RWPE2 (cell line): Measurements from ENCODE around the gene ROBO1.

Experiments used
- ATAC-seq: fragments of 200-7000 bp; cut with Tn5 transposase; 3 replicates; pipeline ENCODE4 v1.9.1; 2021; ENCODE audit warnings: low read depth
- DNase-seq: peaks from one replicate; pipeline ENCODE4 v3.0.0-alpha.2; 2020; ENCODE audit warnings: low spot score
- H3K27ac ChIP-seq: fragments of 450-650 bp; 2 replicates; pipeline ENCODE4 v1.5.1; 2017; ENCODE audit warnings: mild to moderate bottlenecking; ENCODE audit not compliant: poor library complexity, severe bottlenecking
- H3K27me3 ChIP-seq: fragments of 250-450 bp; sonication (Bioruptor Pico); 2 replicates; pipeline ENCODE4 v1.5.1; 2021; ENCODE audit warnings: mild to moderate bottlenecking, moderate library complexity; ENCODE audit not compliant: insufficient read depth, poor library complexity, severe bottlenecking
- H3K36me3 ChIP-seq: fragments of 250-450 bp; sonication (Bioruptor Pico); 2 replicates; pipeline ENCODE4 v1.5.1; 2020; ENCODE audit warnings: low read depth, mild to moderate bottlenecking, moderate library complexity
- H3K4me1 ChIP-seq: fragments of 250-450 bp; sonication (Bioruptor Pico); 2 replicates; pipeline ENCODE4 v1.5.1; 2021; ENCODE audit warnings: mild to moderate bottlenecking, moderate library complexity; ENCODE audit not compliant: insufficient read depth, poor library complexity, severe bottlenecking
- H3K4me3 ChIP-seq: fragments of 250-450 bp; sonication (Bioruptor Pico); 2 replicates; pipeline ENCODE4 v1.5.1; 2021; ENCODE audit warnings: mild to moderate bottlenecking, moderate library complexity; ENCODE audit not compliant: severe bottlenecking
- H3K9me3 ChIP-seq: fragments of 250-450 bp; sonication (Bioruptor Pico); 2 replicates; pipeline ENCODE4 v1.5.1; 2021; ENCODE audit warnings: mild to moderate bottlenecking, moderate library complexity; ENCODE audit not compliant: severe bottlenecking
- TF ChIP-seq, protein P1 (sequence below): fragments of 450-650 bp; IDR thresholded peaks from one replicate; pipeline ENCODE4 v1.5.1; 2017; ENCODE audit warnings: mild to moderate bottlenecking, moderate library complexity; ENCODE audit not compliant: poor library complexity, severe bottlenecking

Gene ROBO1

DNA sequence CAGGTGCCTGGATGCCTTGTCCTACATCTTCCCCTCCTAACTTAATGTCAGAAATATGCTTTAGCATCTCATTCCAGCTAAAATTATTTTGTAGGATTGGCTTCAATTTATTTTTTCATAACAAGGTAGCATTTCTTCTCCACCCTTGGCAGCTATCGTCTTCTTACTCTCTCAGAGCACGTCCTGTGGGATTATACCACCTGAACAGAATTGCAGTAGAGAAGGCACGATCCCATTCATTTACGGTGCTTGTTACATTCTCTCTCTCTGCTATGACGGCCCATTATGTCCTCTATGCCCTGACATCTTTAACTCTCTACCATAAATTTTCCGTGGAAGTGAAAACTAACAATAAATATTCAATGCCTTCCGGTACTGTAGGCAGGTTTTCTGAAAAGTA is 103.3 kb downstream of the ROBO1 start:
- no peak for DNase-seq
- H3K27ac ChIP-seq, result no peak overlapping the region
- TF ChIP-seq, protein P1, sequence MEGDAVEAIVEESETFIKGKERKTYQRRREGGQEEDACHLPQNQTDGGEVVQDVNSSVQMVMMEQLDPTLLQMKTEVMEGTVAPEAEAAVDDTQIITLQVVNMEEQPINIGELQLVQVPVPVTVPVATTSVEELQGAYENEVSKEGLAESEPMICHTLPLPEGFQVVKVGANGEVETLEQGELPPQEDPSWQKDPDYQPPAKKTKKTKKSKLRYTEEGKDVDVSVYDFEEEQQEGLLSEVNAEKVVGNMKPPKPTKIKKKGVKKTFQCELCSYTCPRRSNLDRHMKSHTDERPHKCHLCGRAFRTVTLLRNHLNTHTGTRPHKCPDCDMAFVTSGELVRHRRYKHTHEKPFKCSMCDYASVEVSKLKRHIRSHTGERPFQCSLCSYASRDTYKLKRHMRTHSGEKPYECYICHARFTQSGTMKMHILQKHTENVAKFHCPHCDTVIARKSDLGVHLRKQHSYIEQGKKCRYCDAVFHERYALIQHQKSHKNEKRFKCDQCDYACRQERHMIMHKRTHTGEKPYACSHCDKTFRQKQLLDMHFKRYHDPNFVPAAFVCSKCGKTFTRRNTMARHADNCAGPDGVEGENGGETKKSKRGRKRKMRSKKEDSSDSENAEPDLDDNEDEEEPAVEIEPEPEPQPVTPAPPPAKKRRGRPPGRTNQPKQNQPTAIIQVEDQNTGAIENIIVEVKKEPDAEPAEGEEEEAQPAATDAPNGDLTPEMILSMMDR, result no peak
- no peaks in the 10 kb centered on the region for H3K36me3 ChIP-seq
- H3K27me3 ChIP-seq, result no peaks in the 10 kb centered on the region
- H3K4me1 ChIP-seq, result no peaks in the 10 kb centered on the region
- ATAC-seq, result no peak
- H3K9me3 ChIP-seq, result no peaks in the 10 kb centered on the region
- no peak overlapping the region for H3K4me3 ChIP-seq

DNA sequence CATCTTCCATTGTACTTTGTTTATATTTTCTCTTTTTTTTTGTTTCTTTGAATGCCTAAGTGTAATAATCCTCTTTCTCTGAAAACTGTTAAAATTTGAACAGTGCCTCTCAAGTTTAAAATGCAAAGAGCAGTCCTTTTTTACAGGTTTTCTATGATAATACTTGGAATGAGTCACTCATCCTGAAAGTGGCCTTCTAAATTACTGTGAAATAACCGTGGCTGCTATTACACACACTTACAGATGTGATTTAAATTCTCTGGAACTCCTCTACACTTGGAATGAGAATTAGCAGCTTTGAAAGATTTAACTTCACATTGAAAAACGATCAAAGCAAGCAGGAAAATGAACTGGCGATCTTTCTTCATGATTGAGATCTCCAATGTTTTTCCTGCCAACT is 105.9 kb downstream of the ROBO1 start:
- TF ChIP-seq, protein P1, result no peak
- Histone ChIP-seq H3K9me3 (no peaks in the 10 kb centered on the region), H3K4me3 (no peak overlapping the region), H3K4me1 (no peaks in the 10 kb centered on the region), H3K27ac (no peak overlapping the region), H3K27me3 (no peaks in the 10 kb centered on the region), H3K36me3 (no peaks in the 10 kb centered on the region)
- DNase-seq (no peak), ATAC-seq (no peak)

DNA sequence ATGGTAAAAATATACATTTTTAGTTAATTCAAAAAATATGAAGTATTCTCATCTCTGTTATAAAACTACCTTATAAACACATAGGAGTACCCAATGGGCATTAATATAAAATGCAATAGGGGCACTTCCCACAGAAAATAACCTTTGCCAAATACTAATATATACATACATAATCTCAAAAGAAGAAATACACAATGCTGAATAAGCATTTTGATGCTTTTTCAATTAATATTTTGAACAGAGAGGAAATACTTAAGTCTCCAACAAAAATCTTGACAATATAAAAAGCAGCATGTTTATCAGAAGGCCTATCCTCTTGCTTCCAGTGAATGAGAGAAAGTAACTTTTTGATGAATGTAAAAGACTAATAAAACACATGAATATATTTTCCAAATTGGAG is 110.7 kb downstream of the ROBO1 start:
- H3K36me3 ChIP-seq, result no peaks in the 10 kb centered on the region
- no peak overlapping the region for H3K4me3 ChIP-seq
- ATAC-seq (no peak), DNase-seq (no peak)
- TF ChIP-seq, protein P1, result no peak
- H3K27ac ChIP-seq, result no peak overlapping the region
- no peaks in the 10 kb centered on the region for H3K4me1 ChIP-seq
- no peaks in the 10 kb centered on the region for H3K27me3 ChIP-seq
- H3K9me3 ChIP-seq, result no peaks in the 10 kb centered on the region

DNA sequence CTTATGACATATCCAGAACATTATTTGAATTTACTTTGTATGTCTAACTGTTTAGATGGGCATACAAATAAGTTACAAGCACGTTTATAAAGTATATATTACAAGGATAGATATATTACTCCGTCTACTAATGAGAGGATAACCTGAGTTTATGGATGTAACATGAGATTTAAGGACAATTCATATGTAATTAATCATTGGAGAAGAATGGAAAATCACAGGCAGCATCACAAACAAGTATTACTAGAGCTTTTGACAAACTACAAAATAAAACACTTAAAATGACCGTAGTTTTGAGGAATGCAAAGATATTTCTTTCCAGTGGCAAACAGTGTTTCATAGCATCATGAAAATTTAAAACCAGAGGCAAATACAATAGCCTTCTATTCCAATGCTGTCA is 113.8 kb downstream of the ROBO1 start:
- DNase-seq (no peak), ATAC-seq (no peak)
- TF ChIP-seq, protein P1, result no peak

DNA sequence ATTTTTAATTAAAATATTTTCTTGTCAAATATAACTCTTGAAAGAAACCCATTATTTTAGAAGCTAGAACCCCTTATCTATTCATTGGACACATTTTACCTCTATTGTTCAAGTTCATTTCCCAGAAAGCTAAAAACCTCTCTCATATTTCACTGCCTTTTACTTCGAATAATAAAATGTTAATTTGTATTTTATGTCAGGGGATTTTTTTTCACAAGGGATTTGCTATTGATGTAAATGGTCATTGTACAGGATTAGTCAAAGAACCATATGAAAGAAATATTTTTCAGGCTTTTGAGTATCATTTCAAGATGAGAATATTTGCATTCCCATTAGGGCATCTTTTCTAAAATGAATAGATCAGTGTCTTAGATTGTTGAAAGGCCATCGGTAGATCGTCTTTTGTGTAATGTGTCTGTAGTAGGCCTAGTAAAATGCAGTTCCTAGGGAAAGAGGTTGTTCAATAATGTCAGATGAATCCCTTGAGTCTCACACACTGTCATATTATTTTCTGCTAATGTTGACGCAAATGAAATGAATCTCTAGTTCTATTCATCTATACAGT is 114.5 kb downstream of the ROBO1 start:
- ATAC-seq (no peak), DNase-seq (no peak)
- Histone ChIP-seq H3K4me1 (no peaks in the 10 kb centered on the region), H3K4me3 (no peak overlapping the region), H3K27ac (no peak overlapping the region), H3K27me3 (no peaks in the 10 kb centered on the region), H3K36me3 (no peaks in the 10 kb centered on the region), H3K9me3 (no peaks in the 10 kb centered on the region)
- TF ChIP-seq, protein P1, result no peak

More for the DNA sequence above, 113.8 kb downstream of the ROBO1 start:
- Histone ChIP-seq H3K4me1 (no peaks in the 10 kb centered on the region), H3K27ac (no peak overlapping the region), H3K27me3 (no peaks in the 10 kb centered on the region), H3K36me3 (no peaks in the 10 kb centered on the region), H3K4me3 (no peak overlapping the region), H3K9me3 (no peaks in the 10 kb centered on the region)
